Measurements from ENCODE around the gene SELL. TPM values are rescaled to one million over a fixed set of nuclear protein-coding genes. Genes with fewer than 3 reads are reported as not detected.
"Not testable (repeated sequence)": the region's sequence is repeated elsewhere in the genome, so short reads cannot be mapped to it uniquely, and the experiment has no call there.

SELL gene
- total RNA-seq, 2 donors from 2014 or later, result 1.5 to 2.2 TPM

- H3K9ac ChIP-seq (ENCODE audit: low read depth in 2 of 2, low read length in 2 of 2); intact Hi-C loops (cut with DNase I); H3K9me3 ChIP-seq; H3K4me1 ChIP-seq; H3K27ac ChIP-seq; DNase-seq; H3K27me3 ChIP-seq; H3K36me3 ChIP-seq; H3K4me3 ChIP-seq: not testable (repeated sequence)
Observed at GRCh38 chr1:169658777-169659176, 52.6 kb downstream of the SELL start.

GRCh38 chr1:169653873-169654272 lies 57.5 kb downstream of the SELL start:
- TF ChIP-seq CTCF (IDR thresholded peaks at IDR 0.05), result no peak
- Histone ChIP-seq H3K27ac (no peak overlapping the region), H3K27me3 (no peaks in the 10 kb centered on the region), H3K4me1 (no peaks in the 10 kb centered on the region), H3K9me3 (no peaks in the 10 kb centered on the region), H3K36me3 (no peaks in the 10 kb centered on the region), H3K9ac (ENCODE audit: low read depth in 2 of 2, low read length in 2 of 2) (no peak overlapping the region), H3K4me3 (no peak overlapping the region)
- no peak for DNase-seq
- intact Hi-C loops (cut with DNase I), result no loop called here

GRCh38 chr1:169651035-169651434 lies 60.4 kb downstream of the SELL start:
- no peak for DNase-seq
- H3K27me3 ChIP-seq, result no peaks in the 10 kb centered on the region
- H3K27ac ChIP-seq, result no peak overlapping the region
- intact Hi-C loops (cut with DNase I), result no loop called here
- no peaks in the 10 kb centered on the region for H3K36me3 ChIP-seq
- no peak overlapping the region for H3K9ac ChIP-seq (ENCODE audit: low read depth in 2 of 2, low read length in 2 of 2)
- H3K4me3 ChIP-seq, result no peak overlapping the region
- H3K9me3 ChIP-seq, result no peaks in the 10 kb centered on the region
- TF ChIP-seq CTCF (IDR thresholded peaks at IDR 0.05), result no peak
- no peaks in the 10 kb centered on the region for H3K4me1 ChIP-seq

- no peaks in the 10 kb centered on the region for H3K9me3 ChIP-seq
- no peak for TF ChIP-seq CTCF (IDR thresholded peaks at IDR 0.05)
- intact Hi-C loops (cut with DNase I), result no loop called here
Observed at GRCh38 chr1:169650551-169650950, 60.9 kb downstream of the SELL start.

GRCh38 chr1:169648709-169649108 lies 62.7 kb downstream of the SELL start:
- Histone ChIP-seq H3K27me3 (no peaks in the 10 kb centered on the region), H3K4me3 (no peak overlapping the region), H3K9me3 (no peaks in the 10 kb centered on the region), H3K4me1 (no peaks in the 10 kb centered on the region), H3K27ac (no peak overlapping the region), H3K36me3 (no peaks in the 10 kb centered on the region), H3K9ac (ENCODE audit: low read depth in 2 of 2, low read length in 2 of 2) (no peak overlapping the region)
- intact Hi-C loops (cut with DNase I), result no loop called here
- no peak for DNase-seq
- no peak for TF ChIP-seq CTCF (IDR thresholded peaks at IDR 0.05)

More at GRCh38 chr1:169650551-169650950, 60.9 kb downstream of the SELL start:
- DNase-seq, result no peak
- H3K9ac ChIP-seq (ENCODE audit: low read depth in 2 of 2, low read length in 2 of 2), result no peak overlapping the region
- no peaks in the 10 kb centered on the region for H3K27me3 ChIP-seq
- H3K27ac ChIP-seq, result no peak overlapping the region
- no peak overlapping the region for H3K4me3 ChIP-seq
- H3K4me1 ChIP-seq, result no peaks in the 10 kb centered on the region
- H3K36me3 ChIP-seq, result no peaks in the 10 kb centered on the region

- H3K4me3 ChIP-seq, result no peak overlapping the region
- no peak for DNase-seq
- intact Hi-C loops (cut with DNase I), result no loop called here
- no peaks in the 10 kb centered on the region for H3K36me3 ChIP-seq
- H3K4me1 ChIP-seq, result no peaks in the 10 kb centered on the region
- no peak overlapping the region for H3K27ac ChIP-seq
- no peak overlapping the region for H3K9ac ChIP-seq (ENCODE audit: low read depth in 2 of 2, low read length in 2 of 2)
- H3K9me3 ChIP-seq, result no peaks in the 10 kb centered on the region
- no peaks in the 10 kb centered on the region for H3K27me3 ChIP-seq
- TF ChIP-seq CTCF (IDR thresholded peaks at IDR 0.05), result no peak
Observed at GRCh38 chr1:169648187-169648586, 63.2 kb downstream of the SELL start.
